Measurements from ENCODE around the gene MYRIP. TPM values are rescaled to one million over a fixed set of nuclear protein-coding genes. Genes with fewer than 3 reads are reported as not detected.
"Not testable (repeated sequence)": the region's sequence is repeated elsewhere in the genome, so short reads cannot be mapped to it uniquely, and the experiment has no call there.

MYRIP gene
- total and polyA plus RNA-seq, 4 donors: 0.98 to 11.7 (median 6.8) TPM

GRCh38 chr3:40278791-40279190 is 469.4 kb downstream of the MYRIP start (continued):
- TF ChIP-seq, protein P1, sequence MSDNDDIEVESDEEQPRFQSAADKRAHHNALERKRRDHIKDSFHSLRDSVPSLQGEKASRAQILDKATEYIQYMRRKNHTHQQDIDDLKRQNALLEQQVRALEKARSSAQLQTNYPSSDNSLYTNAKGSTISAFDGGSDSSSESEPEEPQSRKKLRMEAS (IDR thresholded peaks at IDR 0.05): no peak

DNA sequence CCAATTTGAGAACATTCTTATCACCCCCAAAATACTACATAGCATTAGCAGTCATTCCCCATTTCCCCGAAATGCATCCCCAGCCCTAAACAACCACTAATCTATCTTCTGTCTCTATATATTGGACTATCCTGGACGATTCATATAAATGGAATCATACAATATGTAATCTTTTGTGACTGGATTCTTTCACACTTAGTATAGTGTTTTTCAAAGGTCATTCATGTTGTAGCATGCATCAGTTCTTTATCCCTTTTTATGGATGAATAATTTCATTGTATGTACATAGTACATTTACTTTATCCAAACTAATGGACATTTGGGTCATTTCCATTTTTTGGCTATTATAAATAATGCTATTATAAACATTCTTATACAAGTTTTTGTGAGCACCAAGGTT is 472.6 kb downstream of the MYRIP start:
- H3K4me1 ChIP-seq (ENCODE audit: control insufficient read depth in 4 of 4, insufficient read depth in 4 of 4, low read length in 3 of 4): no peaks in the 10 kb centered on the region
- DNase-seq (ENCODE audit: low spot score): no peak
- 74% methylated on average over 2 of the region's 2 CpGs for WGBS
- no peak overlapping the region for H3K9ac ChIP-seq (ENCODE audit: low read depth in 1 of 2, low read length in 2 of 2)
- no peaks in the 10 kb centered on the region for H3K9me3 ChIP-seq (ENCODE audit: control insufficient read depth in 4 of 4, low read length in 3 of 4)
- H3K27ac ChIP-seq (ENCODE audit: low read depth in 1 of 2, low read length in 2 of 2): no peak overlapping the region
- TF ChIP-seq FOXA1 (IDR thresholded peaks at IDR 0.05) (no peak), YY1 (IDR thresholded peaks at IDR 0.05) (no peak), FOXA2 (IDR thresholded peaks at IDR 0.05) (no peak), TAF1 (conservative IDR thresholded peaks at IDR 0.05) (no peak), RXRA (IDR thresholded peaks at IDR 0.05) (no peak), JUND (IDR thresholded peaks at IDR 0.05) (no peak), EGR1 (IDR thresholded peaks at IDR 0.05; ENCODE audit: low read depth in 2 of 2) (no peak), HNF4G (IDR thresholded peaks at IDR 0.05) (no peak), ZBTB33 (IDR thresholded peaks at IDR 0.05) (no peak), NR2F2 (IDR thresholded peaks at IDR 0.05) (no peak), HNF4A (conservative IDR thresholded peaks at IDR 0.05) (no peak), CTCF (IDR thresholded peaks at IDR 0.05; ENCODE audit: low read depth, low read length, missing input control) (no peak), RAD21 (IDR thresholded peaks at IDR 0.05) (no peak), SP1 (IDR thresholded peaks at IDR 0.05) (no peak), GABPA (IDR thresholded peaks at IDR 0.05 in 1 of 2, conservative IDR thresholded peaks at IDR 0.05 in 1 of 2) (no peak)
- TF ChIP-seq, protein P1 (IDR thresholded peaks at IDR 0.05): no peak
- TF ChIP-seq, protein P2, sequence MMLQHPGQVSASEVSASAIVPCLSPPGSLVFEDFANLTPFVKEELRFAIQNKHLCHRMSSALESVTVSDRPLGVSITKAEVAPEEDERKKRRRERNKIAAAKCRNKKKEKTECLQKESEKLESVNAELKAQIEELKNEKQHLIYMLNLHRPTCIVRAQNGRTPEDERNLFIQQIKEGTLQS (IDR thresholded peaks at IDR 0.05): no peak
- TF ChIP-seq, protein P3, sequence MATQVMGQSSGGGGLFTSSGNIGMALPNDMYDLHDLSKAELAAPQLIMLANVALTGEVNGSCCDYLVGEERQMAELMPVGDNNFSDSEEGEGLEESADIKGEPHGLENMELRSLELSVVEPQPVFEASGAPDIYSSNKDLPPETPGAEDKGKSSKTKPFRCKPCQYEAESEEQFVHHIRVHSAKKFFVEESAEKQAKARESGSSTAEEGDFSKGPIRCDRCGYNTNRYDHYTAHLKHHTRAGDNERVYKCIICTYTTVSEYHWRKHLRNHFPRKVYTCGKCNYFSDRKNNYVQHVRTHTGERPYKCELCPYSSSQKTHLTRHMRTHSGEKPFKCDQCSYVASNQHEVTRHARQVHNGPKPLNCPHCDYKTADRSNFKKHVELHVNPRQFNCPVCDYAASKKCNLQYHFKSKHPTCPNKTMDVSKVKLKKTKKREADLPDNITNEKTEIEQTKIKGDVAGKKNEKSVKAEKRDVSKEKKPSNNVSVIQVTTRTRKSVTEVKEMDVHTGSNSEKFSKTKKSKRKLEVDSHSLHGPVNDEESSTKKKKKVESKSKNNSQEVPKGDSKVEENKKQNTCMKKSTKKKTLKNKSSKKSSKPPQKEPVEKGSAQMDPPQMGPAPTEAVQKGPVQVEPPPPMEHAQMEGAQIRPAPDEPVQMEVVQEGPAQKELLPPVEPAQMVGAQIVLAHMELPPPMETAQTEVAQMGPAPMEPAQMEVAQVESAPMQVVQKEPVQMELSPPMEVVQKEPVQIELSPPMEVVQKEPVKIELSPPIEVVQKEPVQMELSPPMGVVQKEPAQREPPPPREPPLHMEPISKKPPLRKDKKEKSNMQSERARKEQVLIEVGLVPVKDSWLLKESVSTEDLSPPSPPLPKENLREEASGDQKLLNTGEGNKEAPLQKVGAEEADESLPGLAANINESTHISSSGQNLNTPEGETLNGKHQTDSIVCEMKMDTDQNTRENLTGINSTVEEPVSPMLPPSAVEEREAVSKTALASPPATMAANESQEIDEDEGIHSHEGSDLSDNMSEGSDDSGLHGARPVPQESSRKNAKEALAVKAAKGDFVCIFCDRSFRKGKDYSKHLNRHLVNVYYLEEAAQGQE (IDR thresholded peaks at IDR 0.05): no peak
- no peaks in the 10 kb centered on the region for H3K27me3 ChIP-seq (ENCODE audit: control insufficient read depth in 4 of 4, insufficient read depth in 4 of 4, low read length in 3 of 4)
- no peak overlapping the region for H3K4me3 ChIP-seq (ENCODE audit: low read depth in 1 of 3, low read length in 3 of 3)
- no peaks in the 10 kb centered on the region for H3K36me3 ChIP-seq (ENCODE audit: control insufficient read depth in 4 of 4, insufficient read depth in 3 of 4, low read depth in 1 of 4, low read length in 3 of 4)

DNA sequence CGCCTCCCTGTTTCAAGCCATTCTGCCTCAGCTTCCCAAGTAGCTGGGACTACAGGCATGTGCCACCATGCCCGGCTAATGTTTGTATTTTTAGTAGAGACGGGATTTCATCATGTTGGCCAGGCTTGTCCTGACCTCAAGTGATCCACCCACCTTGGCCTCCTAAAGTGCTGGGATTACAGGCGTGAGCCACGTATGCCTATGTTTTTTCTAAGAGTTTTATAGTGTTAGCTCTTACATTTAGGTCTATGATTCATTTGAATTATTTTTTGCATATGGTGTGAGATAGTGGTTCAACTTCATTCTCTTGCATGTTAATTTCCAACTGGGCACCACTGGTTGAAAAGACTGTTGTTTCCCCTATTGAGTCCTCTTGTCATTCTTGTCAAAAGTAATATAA is 473.6 kb downstream of the MYRIP start:
- H3K36me3 ChIP-seq (ENCODE audit: control insufficient read depth in 4 of 4, insufficient read depth in 3 of 4, low read depth in 1 of 4, low read length in 3 of 4); DNase-seq (ENCODE audit: low spot score): not testable (repeated sequence)

More for the DNA sequence above, 473.6 kb downstream of the MYRIP start:
- not testable (repeated sequence) for H3K27ac ChIP-seq (ENCODE audit: low read depth in 1 of 2, low read length in 2 of 2); H3K9ac ChIP-seq (ENCODE audit: low read depth in 1 of 2, low read length in 2 of 2); H3K4me1 ChIP-seq (ENCODE audit: control insufficient read depth in 4 of 4, insufficient read depth in 4 of 4, low read length in 3 of 4); H3K9me3 ChIP-seq (ENCODE audit: control insufficient read depth in 4 of 4, low read length in 3 of 4); H3K4me3 ChIP-seq (ENCODE audit: low read depth in 1 of 3, low read length in 3 of 3); H3K27me3 ChIP-seq (ENCODE audit: control insufficient read depth in 4 of 4, insufficient read depth in 4 of 4, low read length in 3 of 4)
- WGBS: 87% methylated on average over 5 of the region's 5 CpGs

Measured in liver (tissue), 9 donors.